Spleen (tissue), 13 donors: ENCODE measurements around the gene INIP. TPM values are rescaled to one million over a fixed set of nuclear protein-coding genes. Genes with fewer than 3 reads are reported as not detected.

Experiments used
- DNase-seq: peaks from one replicate; pipeline ENCODE4 v3.0.0-alpha.2; 2020
- H3K27ac ChIP-seq, 8 donors: fragments of 200-600 bp; sonication (generic) in 7 of 8; 1 replicate in 4 of 8; 2 replicates in 4 of 8; pipeline versions ENCODE4 v1.5.0 to v1.8.0; 2016 to 2021; ENCODE audit warnings: inconsistent platforms in 4 of 8, mild to moderate bottlenecking in 4 of 8, moderate library complexity in 1 of 8
- H3K27me3 ChIP-seq, 7 donors: fragments of 200-600 bp; sonication (generic) in 6 of 7; replicated peaks in 1 of 7; 1 replicate in 4 of 7; 2 replicates in 3 of 7; pipeline versions ENCODE4 v1.5.0 to v1.8.0; 2016 to 2021; ENCODE audit warnings: inconsistent platforms in 3 of 7, mild to moderate bottlenecking in 1 of 7
- H3K36me3 ChIP-seq, 6 donors: fragments of 200-600 bp; sonication (generic) in 5 of 6; 1 replicate in 4 of 6; 2 replicates in 2 of 6; pipeline versions ENCODE4 v1.5.0 to v1.8.0; 2016 to 2021; ENCODE audit warnings: inconsistent platforms in 2 of 6
- H3K4me1 ChIP-seq, 6 donors: fragments of 200-600 bp; sonication (generic) in 5 of 6; 1 replicate in 3 of 6; 2 replicates in 3 of 6; pipeline versions ENCODE4 v1.5.0 to v1.8.0; 2016 to 2021; ENCODE audit warnings: inconsistent platforms in 3 of 6
- H3K4me3 ChIP-seq, 8 donors: fragments of 200-600 bp; sonication (generic) in 7 of 8; 1 replicate in 4 of 8; 2 replicates in 4 of 8; pipeline versions ENCODE4 v1.5.0 to v1.8.0; 2016 to 2021; ENCODE audit warnings: inconsistent platforms in 4 of 8, mild to moderate bottlenecking in 4 of 8, moderate library complexity in 2 of 8
- H3K9me3 ChIP-seq, 8 donors: fragments of 200-600 bp; sonication (generic) in 7 of 8; 1 replicate in 4 of 8; 2 replicates in 4 of 8; pipeline versions ENCODE4 v1.5.0 to v1.8.0; 2016 to 2021; ENCODE audit warnings: inconsistent platforms in 4 of 8
- CTCF ChIP-seq, 11 experiments: fragments of 200-600 bp in 7 of 11; fragments of 450-650 bp in 4 of 11; sonication (generic) in 4 of 11; IDR thresholded peaks in 8 of 11; conservative IDR thresholded peaks in 3 of 11; 1 replicate in 7 of 11; 2 replicates in 4 of 11; pipeline versions ENCODE4 v1.4.0 to v1.8.0; 2016 to 2021; ENCODE audit warnings: antibody characterized with exemption in 11 of 11, inconsistent platforms in 4 of 11, mild to moderate bottlenecking in 1 of 11
- POLR2A ChIP-seq, 3 donors: fragments of 450-650 bp; IDR thresholded peaks; one replicate each; pipeline ENCODE4 v1.5.1; 2017; ENCODE audit warnings: antibody characterized with exemption in 3 of 3, mild to moderate bottlenecking in 1 of 3
- POLR2AphosphoS5 ChIP-seq, 3 donors: sonication (generic); formaldehyde crosslinking; IDR thresholded peaks; one replicate each; pipeline ENCODE4 v1.5.1; 2017; ENCODE audit warnings: antibody characterized with exemption in 3 of 3
- WGBS, 5 donors: extraction: QIAGEN DNeasy Blood & Tissue Kit in 3 of 5; methylation state at CpG; one replicate each; pipeline versions ENCODE4 v1.1.5 to v1.1.7; 2013 to 2018; 5-methylcytosine and 5-hydroxymethylcytosine counted together
- intact Hi-C: fragments of 100-400 bp; cut with DNase I; formaldehyde crosslinking; loops from one replicate; pipeline ENCODE4 v1.15.0; 2023; ENCODE audit warnings: low total_unique reads
- long read RNA-seq, 2 donors: transcript quantifications; one replicate each; lab custom pipeline, GENCODE V29; 2026
- polyA plus RNA-seq, 3 donors: library from polyadenylated mRNA; stranded (reverse); fragments of 200-250 nt; gene quantifications; one replicate each; pipeline ENCODE4 v1.2.1, GENCODE V29; 2013
- total RNA-seq, 7 donors: library from RNA; depleted of rRNA in 3 of 7; stranded (reverse); fragments of >200 nt in 3 of 7; fragmentation: NEBNext Ultra II Directional in 4 of 7; extraction: Animal tissue kit (Norgen Biotek cat#: 25700) in 4 of 7; gene quantifications; one replicate each; pipeline versions ENCODE4 v1.1.0 to v1.2.1, GENCODE V29; 2016 to 2021
- donor health status: healthy with polysubstance abuse.
- donor health status: DM: no; HTN: no; CAD: no; lungs with moderate emphysema.
- donor health status: DM: no; HTN: no; CAD: no.
- donor health status: Bipolar disorder and iron deficiency.
- donor health status: healthy.
- donor health status: DM: no; HTN: no; CAD: no.
- donor health status: DM: yes; HTN: yes; CAD: no.

INIP gene
- total RNA-seq (10 to 100 TPM; 23.0 to 33.4 (median 26.8) TPM), polyA plus RNA-seq (10 to 100 TPM in 1 of 3 donors, 1 to 10 TPM in 2; 6.9 to 14.3 (median 8.8) TPM)
- long read RNA-seq, donor 1, full-length matches to known transcripts: 10 of 10 reads
- long read RNA-seq, donor 1, partial matches to known transcripts: 0 of 10 reads
- long read RNA-seq, donor 1, other reads (novel, unspliced or antisense): 0 of 10 reads
- long read RNA-seq, donor 2, full-length matches to known transcripts: 9 of 9 reads
- long read RNA-seq, donor 2, partial matches to known transcripts: 0 of 9 reads
- long read RNA-seq, donor 2, other reads (novel, unspliced or antisense): 0 of 9 reads

GRCh38 chr9:112717661-112718331 is at the start of gene INIP:
Gene INIP, minus strand, starts transcription at chr9:112718117. Its CDS starts 1,632 bp downstream, at chr9:112716485.
- Histone ChIP-seq H3K9me3 (no peaks in the 10 kb centered on the region), H3K36me3 (peaks cover 0 to 26% (median 2%) of the 10 kb centered on the region in 6 donors), H3K27me3 (no peaks in the 10 kb centered on the region), H3K4me3 (peak within 1 kb of the TSS; percentile 56 to 84 (median 74)), H3K4me1 (peaks cover 10 to 47% (median 25%) of the 10 kb centered on the region in 6 donors), H3K27ac (peak within 1 kb of the TSS; percentile 84 to 96 (median 94))
- TF ChIP-seq POLR2AphosphoS5 (IDR thresholded peaks at IDR 0.05) (peak; percentile 96 to 98 (median 97)), CTCF (IDR thresholded peaks at IDR 0.05 in 8 of 11, conservative IDR thresholded peaks at IDR 0.05 in 3 of 11) (peak in 5 of 11 experiments; percentile 4 to 46 (median 31)), POLR2A (IDR thresholded peaks at IDR 0.05) (peak in 2 of 3 donors; percentile 63 to 66)
- 0 to 1% (median 0%) methylated on average over 39 to 51 of the region's 51 CpGs for WGBS, 5 donors
- DNase-seq: peak; percentile 99
- intact Hi-C loops: loop anchor here (5.0 kb wide), 1 partner anchor 35 kb away; the partner anchor contains the start of gene SNX30

- 92 to 100% (median 96%) methylated on average over 1 of the region's 1 CpG for WGBS, 5 donors
- no peak for TF ChIP-seq POLR2AphosphoS5 (IDR thresholded peaks at IDR 0.05)
- Histone ChIP-seq H3K9me3 (peaks cover 0 to 13% (median 10%) of the 10 kb centered on the region in 8 donors), H3K36me3 (no peaks in the 10 kb centered on the region), H3K4me3 (no peak overlapping the region), H3K4me1 (peaks cover 0 to 25% (median 0%) of the 10 kb centered on the region in 6 donors), H3K27ac (no peak overlapping the region), H3K27me3 (no peaks in the 10 kb centered on the region)
- no peak for DNase-seq
- intact Hi-C loops: no loop called here
These were observed 47.4 kb upstream of the INIP start for GRCh38 chr9:112765281-112765680.

GRCh38 chr9:112764837-112765236 is 46.9 kb upstream of the INIP start:
- intact Hi-C loops: no loop called here
- H3K4me3 ChIP-seq: no peak overlapping the region
- DNase-seq: no peak
- TF ChIP-seq POLR2A (IDR thresholded peaks at IDR 0.05) (no peak), CTCF (IDR thresholded peaks at IDR 0.05 in 8 of 11, conservative IDR thresholded peaks at IDR 0.05 in 3 of 11) (no peak), POLR2AphosphoS5 (IDR thresholded peaks at IDR 0.05) (no peak)
- peaks cover 0 to 29% (median 0%) of the 10 kb centered on the region in 6 donors for H3K4me1 ChIP-seq
- 75 to 85% (median 80%) methylated on average over 7 of the region's 7 CpGs for WGBS, 5 donors
- H3K36me3 ChIP-seq: no peaks in the 10 kb centered on the region
- H3K27ac ChIP-seq: no peak overlapping the region
- H3K9me3 ChIP-seq: peaks cover 0 to 13% (median 10%) of the 10 kb centered on the region in 8 donors
- H3K27me3 ChIP-seq: no peaks in the 10 kb centered on the region

- 77 to 84% (median 79%) methylated on average over 5 of the region's 5 CpGs for WGBS, 5 donors
- intact Hi-C loops: no loop called here
These were observed 46.4 kb upstream of the INIP start for GRCh38 chr9:112764344-112764743.

More at GRCh38 chr9:112764344-112764743, 46.4 kb upstream of the INIP start:
- Histone ChIP-seq H3K4me1 (peaks cover 0 to 34% (median 0%) of the 10 kb centered on the region in 6 donors), H3K27ac (no peak overlapping the region), H3K4me3 (no peak overlapping the region), H3K27me3 (no peaks in the 10 kb centered on the region), H3K9me3 (peaks cover 0 to 13% (median 10%) of the 10 kb centered on the region in 8 donors), H3K36me3 (no peaks in the 10 kb centered on the region)
- no peak for DNase-seq
- TF ChIP-seq POLR2A (IDR thresholded peaks at IDR 0.05): no peak
- no peak for TF ChIP-seq POLR2AphosphoS5 (IDR thresholded peaks at IDR 0.05)
- no peak for TF ChIP-seq CTCF (IDR thresholded peaks at IDR 0.05 in 8 of 11, conservative IDR thresholded peaks at IDR 0.05 in 3 of 11)
